ENCODE data around the gene PYROXD2. TPM values are rescaled to one million over a fixed set of nuclear protein-coding genes. Genes with fewer than 3 reads are reported as not detected.
"Not testable (repeated sequence)": the region's sequence is repeated elsewhere in the genome, so short reads cannot be mapped to it uniquely, and the experiment has no call there.

Gene PYROXD2
- total RNA-seq, 1 donor from 2014 or later: 25.8 TPM

DNA sequence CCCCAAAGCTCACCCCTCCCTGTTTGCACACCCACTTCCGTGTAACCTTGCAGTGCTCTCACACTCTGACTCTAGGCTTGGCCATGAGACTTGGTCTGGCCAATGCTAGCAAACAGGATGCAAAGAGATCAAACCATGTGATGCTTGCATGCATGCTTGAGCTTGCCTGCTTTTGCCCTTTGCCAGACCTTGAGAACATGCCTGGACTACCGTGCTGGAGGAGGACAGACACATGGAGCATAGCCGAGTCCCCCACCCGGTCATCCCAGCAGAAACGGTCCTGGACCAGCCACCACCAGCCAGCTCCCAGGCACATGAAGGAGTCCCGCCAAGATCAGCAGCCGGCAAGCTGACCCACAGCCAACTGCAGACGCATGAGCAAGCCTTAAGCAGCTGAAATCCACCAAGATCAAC, 23.4 kb downstream of the PYROXD2 start:
- peak; percentile 78 for DNase-seq (ENCODE audit: low spot score)

DNA sequence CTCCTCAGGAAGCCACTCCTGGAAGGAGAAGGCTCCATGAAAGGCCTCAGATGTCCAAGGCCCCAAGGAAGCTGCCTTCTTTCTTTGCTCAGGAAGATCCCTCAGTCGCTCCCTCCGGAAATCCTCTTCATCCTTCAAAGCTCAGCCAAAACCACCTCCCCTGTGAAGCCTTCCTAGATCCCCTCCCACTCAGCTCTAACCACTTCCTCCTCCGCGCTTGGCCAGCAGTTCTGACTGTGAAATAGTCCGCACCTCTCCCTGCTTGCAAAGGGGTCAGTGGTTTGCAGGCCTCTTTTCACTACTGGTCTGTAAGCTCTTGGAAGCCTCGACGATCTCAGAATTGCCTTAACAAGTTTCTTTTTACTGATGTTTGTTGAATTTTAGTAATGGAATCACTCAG, 23.9 kb downstream of the PYROXD2 start:
- no peak for DNase-seq (ENCODE audit: low spot score)

DNA sequence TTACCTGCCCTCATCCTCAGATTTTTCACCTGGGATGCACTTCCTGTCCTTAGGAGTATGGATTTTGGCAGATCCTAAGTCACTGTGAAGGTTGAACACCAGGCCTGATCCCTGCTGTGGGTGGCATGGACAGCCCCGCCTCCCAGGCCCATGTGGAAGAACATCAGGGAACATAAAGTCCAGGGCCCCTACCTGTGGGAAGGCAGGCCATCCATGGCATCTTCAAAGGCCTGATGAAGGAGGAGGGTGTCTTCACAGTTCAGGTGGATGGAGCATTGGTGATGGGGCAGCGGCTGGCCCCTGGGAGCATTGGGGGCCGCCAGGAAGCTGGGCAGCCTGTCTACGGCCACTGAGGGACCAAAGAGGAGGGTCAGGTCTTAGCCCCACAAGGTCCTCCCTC, 24.6 kb downstream of the PYROXD2 start:
- DNase-seq (ENCODE audit: low spot score): no peak

GRCh38 chr10:98389398-98389797, 25.6 kb downstream of the PYROXD2 start:
- DNase-seq (ENCODE audit: low spot score): no peak

DNA sequence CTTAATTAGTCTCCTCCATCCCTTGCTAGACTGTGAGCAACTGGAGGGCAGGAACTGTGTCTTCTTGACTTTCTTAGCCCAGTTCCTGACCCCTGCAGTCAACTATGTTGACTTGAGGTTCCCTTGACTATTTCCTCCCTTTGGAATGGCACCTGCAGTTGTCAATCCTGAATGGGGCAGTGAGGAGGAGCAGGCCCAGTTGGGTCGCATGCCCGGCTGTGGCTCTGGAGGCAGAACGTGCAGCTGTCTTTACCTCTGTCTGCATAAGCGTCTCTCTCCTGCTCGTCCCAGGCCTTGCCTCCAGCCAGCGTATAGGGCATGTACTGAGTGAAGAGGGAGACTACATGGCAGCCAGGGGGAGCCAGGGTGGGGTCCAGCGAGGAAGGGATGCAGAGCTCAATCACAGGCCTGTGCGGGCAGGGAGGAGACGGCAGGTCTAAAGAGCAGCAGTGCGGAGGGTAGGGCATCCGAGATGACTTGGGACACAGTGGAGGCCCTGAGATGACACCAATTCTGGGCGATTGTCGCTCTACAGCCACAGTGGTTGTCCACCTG, 26.8 kb downstream of the PYROXD2 start:
- DNase-seq (ENCODE audit: low spot score): no peak

DNA sequence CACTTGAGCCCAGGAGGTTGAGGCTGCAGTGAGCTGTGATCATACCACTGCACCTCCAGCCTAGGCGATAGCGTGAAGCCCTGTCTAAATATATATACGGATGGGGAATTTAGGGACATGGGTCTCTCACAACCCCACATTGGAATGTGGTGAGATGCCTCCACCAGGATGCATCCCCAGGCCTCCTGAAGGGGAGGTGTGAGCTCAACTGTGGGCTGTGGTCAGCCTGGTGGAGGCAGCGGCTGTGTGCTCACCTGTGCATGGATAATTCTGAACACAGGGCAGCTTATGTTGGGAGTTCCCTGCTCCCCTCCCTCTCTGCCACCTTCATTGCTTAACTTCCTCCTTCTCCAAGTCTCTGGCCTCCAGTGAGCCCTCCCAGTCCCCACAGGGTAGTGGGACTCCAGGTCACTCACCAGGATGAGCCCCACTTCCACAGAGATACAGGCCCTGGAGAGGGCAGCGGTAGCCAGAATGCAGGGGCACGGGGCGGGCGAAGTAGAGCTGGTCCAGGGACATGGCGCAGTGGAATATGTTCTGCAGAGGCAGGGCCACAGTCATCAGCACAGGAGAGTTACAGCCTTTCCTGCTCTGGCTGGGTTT, 30.4 kb downstream of the PYROXD2 start:
- no peak for DNase-seq (ENCODE audit: low spot score)

DNA sequence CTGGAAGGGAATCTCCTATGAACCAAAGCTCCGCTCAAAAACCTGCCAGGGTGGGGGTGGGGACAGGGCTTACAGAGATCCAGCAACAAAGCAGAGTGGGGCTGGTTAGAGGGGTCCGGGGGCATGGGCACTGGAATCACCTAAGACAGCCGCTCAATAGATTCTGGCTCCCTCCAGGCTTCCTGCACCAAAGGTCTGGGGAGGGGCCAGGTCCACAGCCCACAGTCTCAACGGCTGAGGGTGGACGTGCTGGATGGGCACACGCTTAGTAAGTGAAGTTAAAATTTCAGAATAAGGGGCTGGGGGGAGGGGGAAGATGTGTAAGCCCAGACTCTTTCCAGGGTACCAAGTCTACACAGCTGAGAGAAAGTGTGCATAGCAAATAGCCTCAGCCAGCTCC, 31.1 kb downstream of the PYROXD2 start:
- no peak for DNase-seq (ENCODE audit: low spot score)

DNA sequence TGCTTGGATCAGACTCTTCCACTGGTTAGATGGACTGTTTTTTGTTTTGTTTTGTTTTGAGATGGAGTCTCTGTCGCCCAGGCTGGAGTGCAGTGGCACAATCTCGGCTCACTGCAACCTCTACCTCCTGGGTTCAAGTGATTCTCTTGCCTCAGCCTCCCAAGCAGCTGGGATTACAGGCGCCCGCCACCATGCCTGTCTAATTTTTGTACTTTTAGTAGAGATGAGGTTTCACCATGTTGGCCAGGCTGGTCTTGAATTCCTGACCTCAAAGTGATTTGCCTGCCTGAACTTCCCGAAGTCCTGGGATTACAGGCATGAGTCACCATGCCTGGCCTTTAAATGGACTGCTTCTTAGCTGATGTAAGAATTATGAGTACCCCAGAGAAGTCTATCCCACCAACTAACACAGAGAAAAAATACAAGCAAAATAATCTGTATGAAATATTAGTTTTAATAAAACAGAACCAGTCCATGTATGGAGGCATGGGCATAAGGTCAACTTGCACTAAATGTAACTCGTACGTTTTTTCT, 31.8 kb downstream of the PYROXD2 start:
- DNase-seq (ENCODE audit: low spot score): not testable (repeated sequence)

- no peak for DNase-seq (ENCODE audit: low spot score)
Measured at GRCh38 chr10:98382691-98383101, 32.3 kb downstream of the PYROXD2 start.

- DNase-seq (ENCODE audit: low spot score): no peak
Measured at GRCh38 chr10:98380493-98381339, 34.3 kb downstream of the PYROXD2 start.

DNA sequence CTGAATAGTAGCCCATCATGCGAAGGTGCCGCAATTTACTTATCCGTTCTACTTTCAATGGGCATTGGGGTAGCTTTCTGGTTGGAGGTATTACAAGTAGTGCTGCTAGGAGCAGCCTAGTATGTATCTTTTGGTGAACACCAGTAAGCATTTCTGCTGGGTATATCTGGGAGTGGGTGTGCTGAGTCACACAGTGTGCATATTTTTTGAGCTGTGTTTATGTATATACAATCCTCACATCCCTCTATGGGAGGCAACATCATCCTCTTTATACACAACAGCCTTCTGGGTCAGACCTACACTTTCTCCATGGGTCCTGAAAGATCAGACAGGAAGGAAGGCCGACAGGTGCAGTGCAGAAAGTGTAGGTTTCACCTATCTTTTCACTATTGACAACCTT, 36.3 kb downstream of the PYROXD2 start:
- DNase-seq (ENCODE audit: low spot score): no peak

DNA sequence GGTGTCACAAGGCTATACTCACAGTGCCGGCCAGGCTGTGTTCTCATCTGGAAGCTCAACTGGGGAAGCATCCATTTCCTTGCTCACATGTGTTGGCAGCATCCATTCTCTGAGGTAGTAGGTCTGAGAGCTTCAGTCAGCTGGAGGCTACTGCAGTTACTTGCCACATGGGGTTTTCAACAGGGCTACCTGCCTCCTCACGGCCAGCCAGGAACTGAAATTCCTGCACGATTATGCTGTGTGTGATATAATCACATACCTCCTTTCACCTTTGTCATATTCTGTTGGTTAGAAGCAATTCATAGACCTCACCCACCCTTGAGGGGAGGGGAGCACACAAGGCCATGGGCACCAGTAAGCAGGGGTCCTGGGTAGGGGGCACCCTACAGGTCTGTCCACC, 37.4 kb downstream of the PYROXD2 start:
- no peak for DNase-seq (ENCODE audit: low spot score)

- no peak for DNase-seq (ENCODE audit: low spot score)
Measured at GRCh38 chr10:98377001-98377400, 38.0 kb downstream of the PYROXD2 start.

DNA sequence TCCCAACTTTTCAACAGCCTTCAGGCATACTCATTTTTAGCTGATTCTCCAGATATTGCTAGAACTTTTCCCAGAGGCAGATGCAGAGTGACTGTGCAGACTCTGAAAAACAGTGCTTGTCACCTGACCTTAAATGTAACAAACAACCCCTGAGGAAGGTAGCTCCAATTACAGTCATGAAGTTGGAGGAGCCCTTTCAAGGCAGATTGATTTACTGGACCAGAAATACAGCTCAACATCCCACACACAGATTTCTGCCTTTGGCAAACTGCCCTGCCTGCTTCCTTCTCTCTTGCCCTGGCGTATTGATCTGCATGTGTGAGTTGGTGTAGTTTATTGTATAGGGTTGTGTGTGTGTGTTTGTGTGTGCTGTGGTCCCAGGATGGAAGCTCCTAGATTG, 38.5 kb downstream of the PYROXD2 start:
- no peak for DNase-seq (ENCODE audit: low spot score)

GRCh38 chr10:98374217-98374985, 40.6 kb downstream of the PYROXD2 start:
- no peak for DNase-seq (ENCODE audit: low spot score)

- DNase-seq (ENCODE audit: low spot score): no peak
Measured at GRCh38 chr10:98373260-98374040, 41.5 kb downstream of the PYROXD2 start.

- no peak for DNase-seq (ENCODE audit: low spot score)
Measured at GRCh38 chr10:98370831-98371820, 43.9 kb downstream of the PYROXD2 start.

DNA sequence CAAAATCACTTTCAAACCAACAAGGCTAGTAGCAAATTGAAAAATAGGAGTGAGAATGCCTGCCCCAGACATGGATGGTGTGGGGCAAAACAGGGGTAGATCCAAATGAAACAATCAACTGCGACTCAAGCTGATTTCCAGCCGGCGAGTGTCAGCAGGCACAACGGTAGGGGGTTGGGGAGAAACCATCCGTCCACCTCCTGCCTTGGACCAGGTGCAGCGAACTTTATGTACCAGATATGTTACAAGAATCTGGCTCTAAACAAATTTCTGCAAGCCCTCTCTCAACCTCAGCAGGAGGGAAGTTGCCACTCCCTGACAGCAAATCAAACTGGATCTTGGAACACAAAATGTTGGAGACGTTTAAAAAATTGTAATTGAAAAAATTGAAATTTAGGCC, 45.2 kb downstream of the PYROXD2 start:
- DNase-seq (ENCODE audit: low spot score): no peak

GRCh38 chr10:98368644-98369043, 46.3 kb downstream of the PYROXD2 start:
- no peak for DNase-seq (ENCODE audit: low spot score)
